Upper lobe of left lung (tissue), 4 donors: ENCODE measurements around the gene CISH.

ENCODE experiments used
- POLR2A ChIP-seq, 4 donors: fragments of 450-650 bp; IDR thresholded peaks; one replicate each; pipeline ENCODE4 v1.5.1; 2016 to 2017; ENCODE audit warnings: antibody characterized with exemption in 4 of 4, mild to moderate bottlenecking in 2 of 4
- POLR2AphosphoS5 ChIP-seq, 2 donors: sonication (generic); formaldehyde crosslinking; IDR thresholded peaks; one replicate each; pipeline ENCODE4 v1.5.1; 2017; ENCODE audit warnings: antibody characterized with exemption in 2 of 2
- TF ChIP-seq, protein P1 (sequence below), 6 experiments: fragments of 450-650 bp in 4 of 6; fragments of 200-600 bp in 2 of 6; sonication (generic) in 2 of 6; IDR thresholded peaks; one replicate each; pipeline ENCODE4 v1.5.1; 2016 to 2019; ENCODE audit warnings: antibody characterized with exemption in 6 of 6

DNA sequence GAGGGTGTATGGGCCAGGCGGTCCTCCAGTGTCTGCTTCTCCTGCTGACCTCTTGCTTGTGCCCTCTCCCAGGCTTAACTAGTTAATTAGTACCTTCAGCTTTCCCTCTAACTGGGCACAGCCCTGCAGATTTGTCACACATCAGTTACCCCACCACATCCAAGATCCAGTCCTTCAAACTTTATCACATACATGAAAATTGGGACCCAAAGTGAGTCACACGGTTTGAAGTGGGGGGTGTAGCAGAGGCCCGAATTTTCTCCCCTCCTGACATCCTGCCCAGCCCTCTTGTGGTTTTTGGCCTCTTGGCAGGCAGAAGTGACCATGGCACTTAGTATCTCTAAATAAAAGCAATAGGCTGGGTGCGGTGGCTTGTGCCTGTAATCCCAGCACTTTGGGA, 9.2 kb upstream of the CISH start:
- no peak for TF ChIP-seq POLR2A (IDR thresholded peaks at IDR 0.05)
- TF ChIP-seq, protein P1, sequence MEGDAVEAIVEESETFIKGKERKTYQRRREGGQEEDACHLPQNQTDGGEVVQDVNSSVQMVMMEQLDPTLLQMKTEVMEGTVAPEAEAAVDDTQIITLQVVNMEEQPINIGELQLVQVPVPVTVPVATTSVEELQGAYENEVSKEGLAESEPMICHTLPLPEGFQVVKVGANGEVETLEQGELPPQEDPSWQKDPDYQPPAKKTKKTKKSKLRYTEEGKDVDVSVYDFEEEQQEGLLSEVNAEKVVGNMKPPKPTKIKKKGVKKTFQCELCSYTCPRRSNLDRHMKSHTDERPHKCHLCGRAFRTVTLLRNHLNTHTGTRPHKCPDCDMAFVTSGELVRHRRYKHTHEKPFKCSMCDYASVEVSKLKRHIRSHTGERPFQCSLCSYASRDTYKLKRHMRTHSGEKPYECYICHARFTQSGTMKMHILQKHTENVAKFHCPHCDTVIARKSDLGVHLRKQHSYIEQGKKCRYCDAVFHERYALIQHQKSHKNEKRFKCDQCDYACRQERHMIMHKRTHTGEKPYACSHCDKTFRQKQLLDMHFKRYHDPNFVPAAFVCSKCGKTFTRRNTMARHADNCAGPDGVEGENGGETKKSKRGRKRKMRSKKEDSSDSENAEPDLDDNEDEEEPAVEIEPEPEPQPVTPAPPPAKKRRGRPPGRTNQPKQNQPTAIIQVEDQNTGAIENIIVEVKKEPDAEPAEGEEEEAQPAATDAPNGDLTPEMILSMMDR (IDR thresholded peaks at IDR 0.05) = no peak
- TF ChIP-seq POLR2AphosphoS5 (IDR thresholded peaks at IDR 0.05) = no peak
